GM12865 (cell line): Measurements from ENCODE around the gene NUAK2.

ENCODE experiments used
- DNase-seq: peaks from one replicate; pipeline ENCODE4 v3.0.0; 2010; ENCODE audit warnings: low read depth
- H3K4me3 ChIP-seq: 2 replicates; pipeline ENCODE4 v1.5.1; 2011; ENCODE audit warnings: mild to moderate bottlenecking, low read depth, low read length, control low read depth
- CTCF ChIP-seq: IDR thresholded peaks from 2 replicates; pipeline ENCODE4 v1.5.1; 2011; ENCODE audit warnings: low read length, control low read depth, low read depth, inconsistent platforms; ENCODE audit not compliant: insufficient read depth; ENCODE audit errors: missing control alignments

NUAK2 gene

DNA sequence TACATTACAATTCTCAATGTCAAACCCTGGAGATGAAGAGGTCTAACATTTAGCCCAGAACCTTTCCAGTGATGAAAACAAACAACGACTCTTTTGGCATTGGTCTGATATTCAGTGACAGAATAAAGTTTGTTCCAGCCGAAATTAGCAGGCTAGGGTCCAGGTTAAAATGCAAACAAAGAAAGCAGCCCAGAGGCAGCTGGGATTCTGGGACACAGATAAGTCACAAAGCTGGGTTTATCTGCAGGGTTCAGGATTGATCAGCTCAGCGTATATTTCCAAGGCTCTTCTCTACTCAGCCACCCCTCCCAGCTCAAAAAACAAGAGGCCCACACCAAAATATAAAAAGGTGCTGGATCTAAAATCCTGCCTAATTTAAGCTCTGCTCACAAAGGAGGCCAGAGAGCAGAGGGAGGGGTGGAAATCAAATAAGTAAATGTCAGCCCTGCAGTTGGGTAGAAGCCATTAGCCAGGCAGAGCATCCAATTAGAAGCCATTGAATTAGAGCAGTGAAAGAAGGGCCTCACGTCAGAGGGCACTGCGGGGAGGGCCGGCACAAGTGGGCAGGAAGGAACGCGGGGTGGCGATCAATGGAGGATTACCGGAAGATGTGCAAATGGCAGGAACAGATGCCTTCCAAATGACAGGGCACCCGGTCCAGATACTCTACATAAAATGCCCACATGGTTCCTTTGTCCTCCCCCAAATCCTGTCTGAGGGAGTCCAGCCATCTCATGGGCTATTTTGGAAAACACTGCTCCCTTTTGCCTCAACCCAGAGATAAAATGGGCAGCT lies 38.4 kb upstream of the NUAK2 start:
- no peak overlapping the region for H3K4me3 ChIP-seq
- no peak for TF ChIP-seq CTCF
- no peak for DNase-seq

DNA sequence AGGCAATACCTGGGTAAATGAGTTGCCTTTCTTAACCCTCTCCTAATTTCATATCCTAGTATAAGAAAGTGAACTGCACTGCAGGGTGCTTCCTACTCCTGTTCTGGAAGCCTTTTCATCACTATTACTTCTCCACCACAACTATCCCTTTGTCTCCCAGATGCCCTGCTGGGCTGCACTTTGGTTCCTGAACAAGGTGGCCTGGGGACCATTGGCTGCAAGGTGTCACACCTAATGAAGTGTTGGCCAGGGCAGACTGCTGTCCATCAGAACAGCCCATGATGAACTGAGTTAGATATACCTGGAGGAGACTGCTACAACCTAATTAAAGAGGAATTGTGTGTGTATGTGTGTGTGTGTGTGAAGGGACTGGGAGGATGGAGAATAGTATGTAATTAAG lies 37.0 kb upstream of the NUAK2 start:
- no peak for TF ChIP-seq CTCF
- no peak for DNase-seq

DNA sequence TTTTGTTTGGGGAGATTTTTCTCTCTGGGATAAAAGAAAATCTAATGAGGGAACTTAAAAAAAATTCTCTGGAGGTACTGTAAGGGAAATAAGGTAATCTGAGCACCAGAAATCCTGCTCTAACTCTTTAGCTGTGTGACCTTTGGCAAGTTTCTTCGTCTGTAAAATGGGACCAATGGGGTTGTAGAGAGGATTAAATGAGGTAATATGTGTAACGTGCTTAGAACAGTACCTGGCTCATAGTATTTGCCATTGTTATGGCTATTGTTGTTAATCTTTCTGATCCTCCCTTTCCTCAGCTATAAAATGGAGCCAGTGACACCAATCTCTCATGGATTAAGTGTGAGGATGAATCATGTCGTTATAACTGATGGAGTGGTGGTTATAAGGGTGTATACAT lies 36.0 kb upstream of the NUAK2 start:
- no peak for TF ChIP-seq CTCF
- H3K4me3 ChIP-seq = no peak overlapping the region
- DNase-seq = no peak

More for the DNA sequence above, 37.0 kb upstream of the NUAK2 start:
- no peak overlapping the region for H3K4me3 ChIP-seq

DNA sequence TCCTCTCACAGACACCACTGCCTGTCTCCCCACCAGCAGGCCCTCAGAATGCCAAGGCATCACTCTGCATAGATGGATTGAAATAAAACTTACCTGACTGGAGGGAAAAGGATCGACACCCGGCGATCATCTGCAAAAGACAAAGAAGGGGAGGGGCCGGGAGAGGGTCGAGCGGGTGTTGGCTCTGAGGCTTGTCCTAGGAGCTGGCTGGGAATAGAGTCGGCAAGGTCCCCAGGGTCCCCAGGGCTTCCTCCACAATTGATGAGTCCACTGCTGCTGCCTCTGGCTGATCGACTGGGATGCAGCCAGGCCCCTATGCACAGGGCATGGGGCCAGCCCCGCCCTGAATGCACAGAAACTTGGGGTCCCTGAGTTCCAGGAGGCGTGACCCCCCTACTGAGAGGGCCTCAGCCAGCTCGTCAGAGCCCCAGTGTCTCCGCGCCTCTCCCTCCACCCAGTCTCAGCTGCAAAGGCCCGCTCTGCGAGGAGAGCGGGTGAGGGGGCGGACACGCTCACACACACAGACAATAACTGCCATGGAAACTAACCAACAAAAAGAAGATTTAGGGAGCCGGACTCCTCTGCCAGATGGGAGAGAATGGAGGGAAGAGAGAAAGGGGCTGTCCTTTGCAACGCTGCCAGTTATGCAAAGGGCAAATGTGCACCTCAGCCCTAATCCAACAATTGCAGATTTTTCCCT lies 35.0 kb upstream of the NUAK2 start, which contains the start of gene KLHDC8A:
KLHDC8A (minus strand) TSS at position 483 of the 700 bp plus-strand sequence. CDS start 13,318 bp downstream, outside the sequence.
- no peak within 1 kb of the TSS for H3K4me3 ChIP-seq
- no peak for TF ChIP-seq CTCF
- DNase-seq = no peak

DNA sequence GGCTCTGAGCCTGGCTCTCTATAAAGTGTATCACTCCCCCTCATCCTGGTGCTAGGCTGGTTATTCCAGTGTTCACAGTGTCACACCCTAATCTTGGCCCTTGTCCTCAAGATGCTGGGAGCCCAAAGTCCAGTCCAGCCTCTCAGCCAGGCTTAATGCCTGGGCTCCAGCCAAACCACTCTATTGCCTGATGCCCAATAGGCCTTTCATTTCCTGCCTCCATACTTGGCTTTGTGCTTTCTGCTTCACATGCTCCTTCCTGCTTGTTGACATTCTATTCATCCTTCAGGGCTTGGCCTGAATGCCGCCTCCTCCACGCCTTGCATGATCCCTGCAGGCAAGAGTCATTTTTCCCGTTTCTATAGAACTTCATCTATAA lies 33.5 kb upstream of the NUAK2 start:
- H3K4me3 ChIP-seq = no peak overlapping the region
- DNase-seq = no peak
- TF ChIP-seq CTCF = no peak

- peak; percentile 86 for TF ChIP-seq CTCF
- peak; percentile 75 for DNase-seq
Measured at GRCh38 chr1:205354259-205355074, 32.9 kb upstream of the NUAK2 start.

More at GRCh38 chr1:205354259-205355074, 32.9 kb upstream of the NUAK2 start:
- no peak overlapping the region for H3K4me3 ChIP-seq
